Ishikawa (cell line): ENCODE data around the gene PHF21A.

Experiments used
- EGR1 ChIP-seq: IDR thresholded peaks from 2 replicates; pipeline ENCODE4 v1.6.1; 2012
- EP300 ChIP-seq: IDR thresholded peaks from 2 replicates; pipeline ENCODE4 v1.6.1; 2012; ENCODE audit warnings: borderline replicate concordance
- NFIC ChIP-seq: IDR thresholded peaks from 2 replicates; pipeline ENCODE4 v1.6.1; 2012
- RAD21 ChIP-seq: IDR thresholded peaks from 2 replicates; pipeline ENCODE4 v1.6.1; 2012; ENCODE audit warnings: low read depth
- REST ChIP-seq: IDR thresholded peaks from 2 replicates; pipeline ENCODE4 v1.6.1; 2012; ENCODE audit warnings: low read depth, mild to moderate bottlenecking
- TCF12 ChIP-seq: IDR thresholded peaks from 2 replicates; pipeline ENCODE4 v1.6.1; 2012; ENCODE audit warnings: low read depth
- TEAD4 ChIP-seq: IDR thresholded peaks from 2 replicates; pipeline ENCODE4 v1.6.1; 2012
- YY1 ChIP-seq: IDR thresholded peaks from 2 replicates; pipeline ENCODE4 v1.6.1; 2012; ENCODE audit warnings: low read depth
- TF ChIP-seq, protein P1 (sequence below): IDR thresholded peaks from 2 replicates; pipeline ENCODE4 v1.6.1; 2012

GRCh38 chr11:45909594-45910475 is 211.4 kb downstream of the PHF21A start:
- TF ChIP-seq EGR1 (no peak), YY1 (no peak), REST (no peak), TEAD4 (no peak), EP300 (no peak), NFIC (no peak), TCF12 (no peak), RAD21 (no peak)
- TF ChIP-seq, protein P1, sequence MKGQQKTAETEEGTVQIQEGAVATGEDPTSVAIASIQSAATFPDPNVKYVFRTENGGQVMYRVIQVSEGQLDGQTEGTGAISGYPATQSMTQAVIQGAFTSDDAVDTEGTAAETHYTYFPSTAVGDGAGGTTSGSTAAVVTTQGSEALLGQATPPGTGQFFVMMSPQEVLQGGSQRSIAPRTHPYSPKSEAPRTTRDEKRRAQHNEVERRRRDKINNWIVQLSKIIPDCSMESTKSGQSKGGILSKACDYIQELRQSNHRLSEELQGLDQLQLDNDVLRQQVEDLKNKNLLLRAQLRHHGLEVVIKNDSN, result no peak
